Activated CD8-positive, alpha-beta memory T cell treated with anti-CD3 and anti-CD28 coated beads for 36 hours (primary cell): ENCODE data around the gene PFKP. TPM values are rescaled to one million over a fixed set of nuclear protein-coding genes. Genes with fewer than 3 reads are reported as not detected.
"Not testable (repeated sequence)": the region's sequence is repeated elsewhere in the genome, so short reads cannot be mapped to it uniquely, and the experiment has no call there.

Source experiments
- CTCF ChIA-PET: fragments of 350-600 bp; sonication (Branson Sonifier 250); formaldehyde crosslinking; loops from one replicate; lab custom pipeline; 2021; ENCODE audit warnings: antibody characterized with exemption; lab: Charles Lee
- POLR2A ChIA-PET: fragments of 350-600 bp; sonication (Branson Sonifier 250); formaldehyde crosslinking; loops from one replicate; lab custom pipeline; 2021; ENCODE audit warnings: antibody characterized with exemption; lab: Charles Lee
- total RNA-seq, 2 experiments: library from RNA; stranded (reverse); gene quantifications; one replicate each; pipeline ENCODE4 v1.2.3, GENCODE V29; 2021

The PFKP gene
- total RNA-seq, 2 experiments from 2014 or later, result 277 to 287 TPM

- ChIA-PET POLR2A (interaction anchor here (1.4 kb wide), 1 partner anchor 22 kb away, joined by 3 read pairs; no protein-coding TSS in a partner anchor), CTCF (no interaction called here)
These were observed 21.7 kb upstream of the PFKP start for GRCh38 chr10:3045471-3046209.

GRCh38 chr10:3046210-3046779 lies 21.1 kb upstream of the PFKP start:
- ChIA-PET CTCF (no interaction called here), POLR2A (no interaction called here)

- CTCF ChIA-PET, result no interaction called here
- POLR2A ChIA-PET, result no interaction called here
These were observed 20.3 kb upstream of the PFKP start for GRCh38 chr10:3046981-3047547.

- POLR2A ChIA-PET, result no interaction called here
- CTCF ChIA-PET, result no interaction called here
These were observed 19.8 kb upstream of the PFKP start for GRCh38 chr10:3047596-3047995.

GRCh38 chr10:3048119-3049019 lies 19.0 kb upstream of the PFKP start:
- ChIA-PET CTCF (no interaction called here), POLR2A (no interaction called here)

- ChIA-PET POLR2A (no interaction called here), CTCF (no interaction called here)
These were observed 15.7 kb upstream of the PFKP start for GRCh38 chr10:3051692-3052091.

GRCh38 chr10:3053155-3053554 lies 14.2 kb upstream of the PFKP start:
- ChIA-PET CTCF (no interaction called here), POLR2A (no interaction called here)

GRCh38 chr10:3054183-3054850 lies 13.0 kb upstream of the PFKP start:
- POLR2A ChIA-PET, result interaction anchor here (0.5 kb wide), 1 partner anchor 15 kb away, joined by 3 read pairs; no protein-coding TSS in a partner anchor
- CTCF ChIA-PET, result no interaction called here

GRCh38 chr10:3054851-3055199 lies 12.5 kb upstream of the PFKP start:
- POLR2A ChIA-PET, result interaction anchor here (0.5 kb wide), 1 partner anchor 15 kb away, joined by 3 read pairs; no protein-coding TSS in a partner anchor
- CTCF ChIA-PET, result no interaction called here

GRCh38 chr10:3056280-3057037 lies 10.9 kb upstream of the PFKP start:
- ChIA-PET CTCF (no interaction called here), POLR2A (no interaction called here)

- ChIA-PET CTCF (no interaction called here), POLR2A (no interaction called here)
These were observed 9.4 kb upstream of the PFKP start for GRCh38 chr10:3057946-3058345.

- POLR2A ChIA-PET, result no interaction called here
These were observed 7.4 kb upstream of the PFKP start for GRCh38 chr10:3059974-3060373.

GRCh38 chr10:3060481-3060889 lies 6.9 kb upstream of the PFKP start:
- POLR2A ChIA-PET, result no interaction called here

More at GRCh38 chr10:3059974-3060373, 7.4 kb upstream of the PFKP start:
- CTCF ChIA-PET, result no interaction called here

GRCh38 chr10:3061323-3061898 lies 5.9 kb upstream of the PFKP start:
- POLR2A ChIA-PET, result not testable (repeated sequence)

More at GRCh38 chr10:3060481-3060889, 6.9 kb upstream of the PFKP start:
- CTCF ChIA-PET, result no interaction called here

GRCh38 chr10:3062502-3063186 lies 4.7 kb upstream of the PFKP start:
- POLR2A ChIA-PET, result no interaction called here
- CTCF ChIA-PET, result no interaction called here

More at GRCh38 chr10:3061323-3061898, 5.9 kb upstream of the PFKP start:
- CTCF ChIA-PET, result not testable (repeated sequence)

- ChIA-PET POLR2A (no interaction called here), CTCF (no interaction called here)
These were observed 2.9 kb upstream of the PFKP start for GRCh38 chr10:3064423-3064822.

- CTCF ChIA-PET, result no interaction called here
- POLR2A ChIA-PET, result interaction anchor here (2.0 kb wide), 1 partner anchor 25 kb away, joined by 4 read pairs; no protein-coding TSS in a partner anchor
These were observed 1.7 kb upstream of the PFKP start for GRCh38 chr10:3065622-3066021.
